ENCODE measurements around the gene PRKCZ. TPM values are rescaled to one million over a fixed set of nuclear protein-coding genes. Genes with fewer than 3 reads are reported as not detected.
"Not testable (repeated sequence)": the region's sequence is repeated elsewhere in the genome, so short reads cannot be mapped to it uniquely, and the experiment has no call there.

The PRKCZ gene
- total RNA-seq, 1 donor from 2014 or later = 1.3 TPM

GRCh38 chr1:2144501-2145090 lies 94.4 kb downstream of the PRKCZ start:
- H3K27ac ChIP-seq = no peak overlapping the region
- intact Hi-C loops (cut with DNase I) = no loop called here
- no peak for DNase-seq (ENCODE audit: low spot score in 2 of 2)
- H3K36me3 ChIP-seq = no peaks in the 10 kb centered on the region
- TF ChIP-seq CTCF (IDR thresholded peaks at IDR 0.05) = no peak
- no peaks in the 10 kb centered on the region for H3K4me1 ChIP-seq
- no peaks in the 10 kb centered on the region for H3K27me3 ChIP-seq
- no peaks in the 10 kb centered on the region for H3K9me3 ChIP-seq
- H3K4me3 ChIP-seq = no peak overlapping the region

- intact Hi-C loops (cut with DNase I) = no loop called here
- no peak for DNase-seq (ENCODE audit: low spot score in 2 of 2)
- Histone ChIP-seq H3K4me1 (no peaks in the 10 kb centered on the region), H3K36me3 (no peaks in the 10 kb centered on the region), H3K27ac (no peak overlapping the region), H3K27me3 (no peaks in the 10 kb centered on the region), H3K4me3 (no peak overlapping the region), H3K9me3 (no peaks in the 10 kb centered on the region)
- TF ChIP-seq CTCF (IDR thresholded peaks at IDR 0.05) = no peak
These were observed 96.0 kb downstream of the PRKCZ start for GRCh38 chr1:2145946-2146835.

- intact Hi-C loops (cut with DNase I) = no loop called here
- Histone ChIP-seq H3K4me1 (no peaks in the 10 kb centered on the region), H3K4me3 (no peak overlapping the region), H3K27me3 (no peaks in the 10 kb centered on the region), H3K9me3 (no peaks in the 10 kb centered on the region), H3K36me3 (no peaks in the 10 kb centered on the region), H3K27ac (no peak overlapping the region)
- no peak for TF ChIP-seq CTCF (IDR thresholded peaks at IDR 0.05)
- DNase-seq (ENCODE audit: low spot score in 2 of 2) = no peak
These were observed 96.8 kb downstream of the PRKCZ start for GRCh38 chr1:2146836-2147517.

GRCh38 chr1:2147869-2148268 lies 97.7 kb downstream of the PRKCZ start:
- H3K36me3 ChIP-seq; H3K4me1 ChIP-seq; intact Hi-C loops (cut with DNase I); H3K27ac ChIP-seq; H3K4me3 ChIP-seq; DNase-seq (ENCODE audit: low spot score in 2 of 2); H3K9me3 ChIP-seq; H3K27me3 ChIP-seq: not testable (repeated sequence)

- Histone ChIP-seq H3K4me3 (no peak overlapping the region), H3K27me3 (no peaks in the 10 kb centered on the region), H3K36me3 (no peaks in the 10 kb centered on the region), H3K4me1 (no peaks in the 10 kb centered on the region), H3K27ac (no peak overlapping the region), H3K9me3 (no peaks in the 10 kb centered on the region)
- intact Hi-C loops (cut with DNase I) = no loop called here
- no peak for DNase-seq (ENCODE audit: low spot score in 2 of 2)
- TF ChIP-seq CTCF (IDR thresholded peaks at IDR 0.05) = no peak
These were observed 98.5 kb downstream of the PRKCZ start for GRCh38 chr1:2148691-2149090.

- no peaks in the 10 kb centered on the region for H3K36me3 ChIP-seq
- TF ChIP-seq CTCF (IDR thresholded peaks at IDR 0.05) = no peak
- no peak overlapping the region for H3K27ac ChIP-seq
- no peaks in the 10 kb centered on the region for H3K4me1 ChIP-seq
- no peaks in the 10 kb centered on the region for H3K9me3 ChIP-seq
- intact Hi-C loops (cut with DNase I) = no loop called here
- no peak overlapping the region for H3K4me3 ChIP-seq
- H3K27me3 ChIP-seq = no peaks in the 10 kb centered on the region
- DNase-seq (ENCODE audit: low spot score in 2 of 2) = no peak
These were observed 100.6 kb downstream of the PRKCZ start for GRCh38 chr1:2150801-2151200.

Measured in ascending aorta (tissue), 2 donors.